EH (cell line): Measurements from ENCODE around the gene TTC23.

Experiments
- DNase-seq: peaks from one replicate; pipeline ENCODE4 v3.0.0-alpha.2; 2015; ENCODE audit warnings: low read depth

TTC23 gene

GRCh38 chr15:99137877-99138276 lies 111.5 kb downstream of the TTC23 start:
- DNase-seq: no peak

- no peak for DNase-seq
Measured at GRCh38 chr15:99137111-99137546, 112.3 kb downstream of the TTC23 start.

- DNase-seq: peak; percentile 35
Measured at GRCh38 chr15:99135194-99135593, 114.2 kb downstream of the TTC23 start.

GRCh38 chr15:99134317-99134821 lies 115.0 kb downstream of the TTC23 start:
- DNase-seq: no peak

- DNase-seq: no peak
Measured at GRCh38 chr15:99132634-99133287, 116.6 kb downstream of the TTC23 start.

GRCh38 chr15:99132122-99132521 lies 117.3 kb downstream of the TTC23 start:
- DNase-seq: no peak

- DNase-seq: no peak
Measured at GRCh38 chr15:99131441-99132023, 117.8 kb downstream of the TTC23 start.

GRCh38 chr15:99130765-99131440 lies 118.5 kb downstream of the TTC23 start:
- DNase-seq: no peak

GRCh38 chr15:99130314-99130713 lies 119.1 kb downstream of the TTC23 start:
- DNase-seq: no peak

- DNase-seq: no peak
Measured at GRCh38 chr15:99129644-99130043, 119.7 kb downstream of the TTC23 start.

- no peak for DNase-seq
Measured at GRCh38 chr15:99128411-99128810, 121.0 kb downstream of the TTC23 start.

GRCh38 chr15:99127773-99128172 lies 121.6 kb downstream of the TTC23 start:
- DNase-seq: no peak

GRCh38 chr15:99126930-99127329 lies 122.5 kb downstream of the TTC23 start:
- DNase-seq: no peak

- DNase-seq: no peak
Measured at GRCh38 chr15:99126131-99126588, 123.2 kb downstream of the TTC23 start.

GRCh38 chr15:99125061-99125891 lies 124.1 kb downstream of the TTC23 start:
- DNase-seq: no peak

- no peak for DNase-seq
Measured at GRCh38 chr15:99124641-99125040, 124.7 kb downstream of the TTC23 start.

GRCh38 chr15:99123713-99124451 lies 125.5 kb downstream of the TTC23 start:
- DNase-seq: peak; percentile 99

- no peak for DNase-seq
Measured at GRCh38 chr15:99122831-99123712, 126.3 kb downstream of the TTC23 start.

GRCh38 chr15:99121691-99122410 lies 127.5 kb downstream of the TTC23 start:
- DNase-seq: no peak

- DNase-seq: no peak
Measured at GRCh38 chr15:99121207-99121606, 128.2 kb downstream of the TTC23 start.
